ENCODE measurements around the gene ZAP70.

The ZAP70 gene

DNA sequence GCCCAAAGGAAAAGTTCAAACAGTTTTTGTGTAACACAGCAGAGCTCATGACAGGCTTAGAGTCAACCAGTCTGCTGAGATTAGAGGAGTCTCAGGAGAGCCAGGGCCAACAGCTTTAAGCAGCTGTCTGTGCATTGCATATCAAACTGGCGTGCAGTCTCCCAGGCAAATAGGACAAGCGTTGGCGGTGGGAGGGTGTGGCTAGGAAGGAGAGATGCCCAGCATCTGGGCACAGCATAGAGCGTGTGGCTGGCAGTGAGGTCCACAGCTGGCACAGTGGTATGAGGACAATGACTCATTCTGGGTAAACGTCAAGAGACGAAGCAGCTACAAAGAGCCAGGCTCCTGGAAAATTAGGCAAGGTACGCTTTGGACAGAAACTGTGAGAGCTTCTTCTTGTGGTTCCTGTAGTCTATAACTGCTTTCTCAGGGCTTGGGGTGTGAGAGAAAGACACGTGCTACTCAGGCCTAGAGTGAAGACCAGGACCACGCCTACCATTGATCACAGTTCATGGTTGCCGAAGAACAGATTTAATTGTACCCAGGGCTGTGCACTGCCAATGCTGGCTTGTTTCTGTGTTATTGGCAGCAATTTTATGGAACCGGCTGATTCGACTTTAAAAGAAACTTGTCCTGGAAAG lies 14.8 kb downstream of the ZAP70 start:
- Histone ChIP-seq H3K36me3 (ENCODE audit: control insufficient read depth, low read length) (no peaks in the 10 kb centered on the region), H3K4me2 (ENCODE audit: low read length) (no peak overlapping the region), H3F3A (ENCODE audit: control insufficient read depth, insufficient read depth) (no peaks in the 10 kb centered on the region), H3K79me2 (ENCODE audit: control insufficient read depth, low read length) (no peaks in the 10 kb centered on the region), H3K4me3 (ENCODE audit: low read length) (no peak overlapping the region), H3K27ac (ENCODE audit: low read depth, low read length) (no peak overlapping the region), H3K9me3 (ENCODE audit: control insufficient read depth, insufficient read depth, low read length) (no peaks in the 10 kb centered on the region), H4K20me1 (ENCODE audit: control insufficient read depth, insufficient read depth, low read depth, low read length) (no peaks in the 10 kb centered on the region), H3K9me2 (replicated peaks; ENCODE audit: control insufficient read depth, low read length) (no peaks in the 10 kb centered on the region), H3K4me1 (ENCODE audit: control insufficient read depth, low read length) (no peaks in the 10 kb centered on the region), H3K27me3 (ENCODE audit: control insufficient read depth, low read length) (no peaks in the 10 kb centered on the region)
- TF ChIP-seq EZH2phosphoT487 (IDR thresholded peaks at IDR 0.05; ENCODE audit: borderline replicate concordance, low read length): no peak
- TF ChIP-seq, protein P1, sequence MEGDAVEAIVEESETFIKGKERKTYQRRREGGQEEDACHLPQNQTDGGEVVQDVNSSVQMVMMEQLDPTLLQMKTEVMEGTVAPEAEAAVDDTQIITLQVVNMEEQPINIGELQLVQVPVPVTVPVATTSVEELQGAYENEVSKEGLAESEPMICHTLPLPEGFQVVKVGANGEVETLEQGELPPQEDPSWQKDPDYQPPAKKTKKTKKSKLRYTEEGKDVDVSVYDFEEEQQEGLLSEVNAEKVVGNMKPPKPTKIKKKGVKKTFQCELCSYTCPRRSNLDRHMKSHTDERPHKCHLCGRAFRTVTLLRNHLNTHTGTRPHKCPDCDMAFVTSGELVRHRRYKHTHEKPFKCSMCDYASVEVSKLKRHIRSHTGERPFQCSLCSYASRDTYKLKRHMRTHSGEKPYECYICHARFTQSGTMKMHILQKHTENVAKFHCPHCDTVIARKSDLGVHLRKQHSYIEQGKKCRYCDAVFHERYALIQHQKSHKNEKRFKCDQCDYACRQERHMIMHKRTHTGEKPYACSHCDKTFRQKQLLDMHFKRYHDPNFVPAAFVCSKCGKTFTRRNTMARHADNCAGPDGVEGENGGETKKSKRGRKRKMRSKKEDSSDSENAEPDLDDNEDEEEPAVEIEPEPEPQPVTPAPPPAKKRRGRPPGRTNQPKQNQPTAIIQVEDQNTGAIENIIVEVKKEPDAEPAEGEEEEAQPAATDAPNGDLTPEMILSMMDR (IDR thresholded peaks at IDR 0.05; ENCODE audit: low read depth, low read length, poor library complexity, severe bottlenecking): no peak

DNA sequence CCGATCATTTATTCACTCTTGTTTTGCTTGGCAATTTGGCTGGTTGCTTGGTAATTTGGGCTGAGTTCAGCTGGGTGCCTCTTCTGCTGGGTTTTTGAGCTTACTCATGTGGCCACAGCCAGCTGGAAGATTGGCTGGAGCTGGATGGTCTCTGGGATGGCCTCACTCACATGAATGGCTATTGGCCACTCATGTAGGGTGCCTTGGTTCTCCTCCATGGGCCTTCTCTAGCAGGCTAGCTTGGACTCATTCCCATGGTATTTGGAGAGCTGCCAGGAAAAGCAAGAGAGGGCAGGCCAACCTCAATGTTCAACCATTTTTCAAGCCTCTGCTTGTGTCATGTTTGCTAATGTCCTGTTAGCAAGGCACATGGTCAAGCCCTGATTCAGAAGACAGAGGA lies 16.9 kb downstream of the ZAP70 start:
- H3K79me2 ChIP-seq (ENCODE audit: control insufficient read depth, low read length): no peaks in the 10 kb centered on the region
- TF ChIP-seq, protein P1 (IDR thresholded peaks at IDR 0.05; ENCODE audit: low read depth, low read length, poor library complexity, severe bottlenecking): no peak
- TF ChIP-seq EZH2phosphoT487 (IDR thresholded peaks at IDR 0.05; ENCODE audit: borderline replicate concordance, low read length): no peak
- no peak overlapping the region for H3K27ac ChIP-seq (ENCODE audit: low read depth, low read length)
- H3F3A ChIP-seq (ENCODE audit: control insufficient read depth, insufficient read depth): no peaks in the 10 kb centered on the region
- no peaks in the 10 kb centered on the region for H3K36me3 ChIP-seq (ENCODE audit: control insufficient read depth, low read length)
- H3K9me3 ChIP-seq (ENCODE audit: control insufficient read depth, insufficient read depth, low read length): no peaks in the 10 kb centered on the region
- no peaks in the 10 kb centered on the region for H4K20me1 ChIP-seq (ENCODE audit: control insufficient read depth, insufficient read depth, low read depth, low read length)
- H3K4me2 ChIP-seq (ENCODE audit: low read length): no peak overlapping the region
- H3K4me1 ChIP-seq (ENCODE audit: control insufficient read depth, low read length): no peaks in the 10 kb centered on the region
- H3K9me2 ChIP-seq (replicated peaks; ENCODE audit: control insufficient read depth, low read length): no peaks in the 10 kb centered on the region
- H3K4me3 ChIP-seq (ENCODE audit: low read length): no peak overlapping the region
- H3K27me3 ChIP-seq (ENCODE audit: control insufficient read depth, low read length): no peaks in the 10 kb centered on the region

DNA sequence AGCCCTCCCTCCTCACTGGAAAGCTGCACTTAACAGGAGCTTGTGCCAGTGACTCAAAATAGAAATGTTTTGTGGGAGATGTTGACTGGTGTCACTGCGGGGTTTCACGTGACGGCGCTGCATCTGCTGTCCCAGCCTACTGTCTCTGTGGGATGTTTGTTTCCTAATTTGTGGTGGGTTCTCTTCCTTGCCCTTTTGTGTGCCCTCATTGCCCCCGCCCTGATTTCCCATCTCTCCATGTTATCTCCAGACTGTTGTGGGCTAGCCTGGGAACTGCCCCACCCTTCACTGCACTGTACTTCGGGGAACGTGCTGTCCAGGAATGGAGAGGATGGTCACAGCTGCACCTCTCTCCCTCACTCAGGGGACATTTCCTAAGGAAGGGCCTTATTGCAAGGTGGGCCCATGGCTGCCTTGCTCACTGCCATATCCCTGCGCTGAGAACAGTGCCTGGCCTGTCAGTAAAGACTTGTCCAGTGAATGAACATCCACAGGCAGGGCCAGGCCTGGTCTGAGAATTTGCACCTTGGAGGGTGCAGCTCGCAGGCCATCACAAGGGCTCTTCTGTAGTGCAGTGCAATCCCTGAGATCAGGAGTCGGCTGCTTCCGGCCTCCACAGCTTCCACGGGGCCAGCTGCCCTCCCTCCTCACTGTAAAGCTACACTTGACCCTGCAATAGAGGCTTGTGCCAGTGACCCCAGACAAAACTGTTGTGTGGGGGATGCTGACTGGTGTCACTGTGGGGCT lies 18.1 kb downstream of the ZAP70 start:
- Histone ChIP-seq H3K4me2 (ENCODE audit: low read length) (no peak overlapping the region), H3K27me3 (ENCODE audit: control insufficient read depth, low read length) (no peaks in the 10 kb centered on the region), H3K9me3 (ENCODE audit: control insufficient read depth, insufficient read depth, low read length) (no peaks in the 10 kb centered on the region), H3F3A (ENCODE audit: control insufficient read depth, insufficient read depth) (no peaks in the 10 kb centered on the region), H3K79me2 (ENCODE audit: control insufficient read depth, low read length) (no peaks in the 10 kb centered on the region), H3K9me2 (replicated peaks; ENCODE audit: control insufficient read depth, low read length) (no peaks in the 10 kb centered on the region), H3K27ac (ENCODE audit: low read depth, low read length) (no peak overlapping the region), H4K20me1 (ENCODE audit: control insufficient read depth, insufficient read depth, low read depth, low read length) (no peaks in the 10 kb centered on the region), H3K36me3 (ENCODE audit: control insufficient read depth, low read length) (no peaks in the 10 kb centered on the region), H3K4me1 (ENCODE audit: control insufficient read depth, low read length) (no peaks in the 10 kb centered on the region), H3K4me3 (ENCODE audit: low read length) (no peak overlapping the region)
- TF ChIP-seq, protein P1 (IDR thresholded peaks at IDR 0.05; ENCODE audit: low read depth, low read length, poor library complexity, severe bottlenecking): no peak
- TF ChIP-seq EZH2phosphoT487 (IDR thresholded peaks at IDR 0.05; ENCODE audit: borderline replicate concordance, low read length): no peak

Data from DOHH2 (cell line).